ENCODE results near the gene NOTO.

DNA sequence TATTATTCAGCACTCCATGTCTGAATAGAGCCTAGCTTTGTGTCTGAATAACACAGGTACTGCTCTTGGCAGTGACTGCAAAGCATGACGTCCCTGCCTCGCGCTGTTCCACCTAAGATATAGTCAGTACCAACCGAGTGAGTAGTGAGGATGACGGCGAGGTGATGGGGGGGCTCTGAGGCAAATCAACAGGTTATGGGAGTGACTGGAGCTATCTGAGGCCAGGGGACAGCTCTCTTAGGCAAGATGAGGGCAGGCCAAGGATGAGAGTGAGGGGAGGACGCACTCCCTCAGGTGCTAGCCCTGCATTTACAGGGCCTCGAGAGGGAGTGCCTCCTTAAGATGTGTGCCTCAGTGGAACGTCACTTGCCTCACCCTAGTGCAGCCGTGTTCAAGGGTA is 28.1 kb upstream of the NOTO start:
- TF ChIP-seq, protein P1, sequence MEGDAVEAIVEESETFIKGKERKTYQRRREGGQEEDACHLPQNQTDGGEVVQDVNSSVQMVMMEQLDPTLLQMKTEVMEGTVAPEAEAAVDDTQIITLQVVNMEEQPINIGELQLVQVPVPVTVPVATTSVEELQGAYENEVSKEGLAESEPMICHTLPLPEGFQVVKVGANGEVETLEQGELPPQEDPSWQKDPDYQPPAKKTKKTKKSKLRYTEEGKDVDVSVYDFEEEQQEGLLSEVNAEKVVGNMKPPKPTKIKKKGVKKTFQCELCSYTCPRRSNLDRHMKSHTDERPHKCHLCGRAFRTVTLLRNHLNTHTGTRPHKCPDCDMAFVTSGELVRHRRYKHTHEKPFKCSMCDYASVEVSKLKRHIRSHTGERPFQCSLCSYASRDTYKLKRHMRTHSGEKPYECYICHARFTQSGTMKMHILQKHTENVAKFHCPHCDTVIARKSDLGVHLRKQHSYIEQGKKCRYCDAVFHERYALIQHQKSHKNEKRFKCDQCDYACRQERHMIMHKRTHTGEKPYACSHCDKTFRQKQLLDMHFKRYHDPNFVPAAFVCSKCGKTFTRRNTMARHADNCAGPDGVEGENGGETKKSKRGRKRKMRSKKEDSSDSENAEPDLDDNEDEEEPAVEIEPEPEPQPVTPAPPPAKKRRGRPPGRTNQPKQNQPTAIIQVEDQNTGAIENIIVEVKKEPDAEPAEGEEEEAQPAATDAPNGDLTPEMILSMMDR (IDR thresholded peaks at IDR 0.05): no peak
- TF ChIP-seq POLR2A (IDR thresholded peaks at IDR 0.05): no peak

Data from adrenal gland (tissue), 5 donors.